Pancreas (tissue), 10 donors: ENCODE data around the gene DNMT3B. TPM values are rescaled to one million over a fixed set of nuclear protein-coding genes. Genes with fewer than 3 reads are reported as not detected.

ENCODE experiments used
- ATAC-seq, 4 donors: fragments of 200-7000 bp; cut with Tn5 transposase; one replicate each; pipeline versions ENCODE4 v1.8.0 to v1.9.1; 2020; ENCODE audit warnings: mild to moderate bottlenecking in 4 of 4, moderate library complexity in 4 of 4
- DNase-seq, 6 donors: peaks; one replicate each; pipeline ENCODE4 v3.0.0-alpha.2; 2020
- FAIRE-seq: peaks from 2 replicates; lab custom pipeline; 2012; peaks lifted over from hg19 to GRCh38; lab: Jason Lieb, UNC
- H3K27ac ChIP-seq, 4 donors: fragments of 200-600 bp; sonication (generic); 1 replicate in 3 of 4; 2 replicates in 1 of 4; pipeline versions ENCODE4 v1.5.0 to v1.8.0; 2020
- H3K27me3 ChIP-seq, 4 donors: fragments of 200-600 bp; one replicate each; pipeline ENCODE4 v1.8.0; 2021
- H3K36me3 ChIP-seq, 3 donors: fragments of 200-600 bp; sonication (generic) in 1 of 3; one replicate each; pipeline versions ENCODE4 v1.5.0 to v1.8.0; 2020 to 2021
- H3K4me1 ChIP-seq, 3 donors: fragments of 200-600 bp; one replicate each; pipeline ENCODE4 v1.8.0; 2021
- H3K4me3 ChIP-seq, 4 donors: fragments of 200-600 bp; sonication (generic) in 2 of 4; one replicate each; pipeline versions ENCODE4 v1.5.0 to v1.8.0; 2020 to 2021
- H3K9me3 ChIP-seq, 4 donors: fragments of 200-600 bp; one replicate each; pipeline ENCODE4 v1.8.0; 2021
- CTCF ChIP-seq, 4 donors: fragments of 200-600 bp; sonication (generic) in 3 of 4; IDR thresholded peaks; one replicate each; pipeline versions ENCODE4 v1.5.0 to v1.8.0; 2021; ENCODE audit warnings: antibody characterized with exemption in 4 of 4
- WGBS, 2 donors: extraction: QIAGEN DNeasy Blood & Tissue Kit; methylation state at CpG; one replicate each; pipeline ENCODE4 v1.1.7; 2013; 5-methylcytosine and 5-hydroxymethylcytosine counted together
- intact Hi-C, 3 donors: fragments of 100-400 bp; cut with DNase I; formaldehyde crosslinking; loops; one replicate each; pipeline versions ENCODE4 v1.11.1 to v1.14.2; 2022
- polyA plus RNA-seq, 2 donors: library from polyadenylated mRNA; stranded (reverse); fragments of 200-250 nt; gene quantifications; one replicate each; pipeline ENCODE4 v1.2.3, GENCODE V29; 2013
- total RNA-seq, 6 donors: library from RNA; stranded (reverse); fragmentation: NEBNext Ultra II Directional in 4 of 6; extraction: Animal tissue kit (Norgen Biotek cat#: 25700) in 4 of 6; gene quantifications; one replicate each; pipeline versions ENCODE4 v1.2.1 to v1.2.4, GENCODE V29; 2021 to 2023
- donor health status: healthy with polysubstance abuse.
- donor health status: DM: no; HTN: no; CAD: no; lungs with moderate emphysema.
- donor health status: DM: no; HTN: no; CAD: no.
- donor health status: control.
- donor health status: control.
- donor health status: Bipolar disorder and iron deficiency.
- donor health status: DM: yes; HTN: yes; CAD: no.
- donor health status: DM: no; HTN: no; CAD: no.
- donor health status: DM: no; HTN: no; CAD: no.
- donor health status: DM: yes; HTN: yes; CAD: no.

The DNMT3B gene
- total and polyA plus RNA-seq, 8 donors, result 2.0 to 5.1 (median 3.3) TPM

- Histone ChIP-seq H3K27ac (no peak overlapping the region), H3K36me3 (peaks cover 0 to 28% (median 10%) of the 10 kb centered on the region in 3 donors), H3K4me3 (no peak overlapping the region), H3K9me3 (no peaks in the 10 kb centered on the region), H3K27me3 (no peaks in the 10 kb centered on the region), H3K4me1 (peaks cover 0 to 5% (median 0%) of the 10 kb centered on the region in 3 donors)
- intact Hi-C loops, result no loop called here
- 85 to 87% methylated on average over 8 to 9 of the region's 9 CpGs for WGBS, 2 donors
- no peak for TF ChIP-seq CTCF (IDR thresholded peaks at IDR 0.05)
- no peak for DNase-seq
- no peak for FAIRE-seq
- no peak for ATAC-seq
These were observed 79.0 kb downstream of the DNMT3B start for GRCh38 chr20:32841174-32841573.

GRCh38 chr20:32841632-32842031 is 79.4 kb downstream of the DNMT3B start:
- intact Hi-C loops, result no loop called here
- DNase-seq (no peak), FAIRE-seq (no peak), ATAC-seq (no peak)
- Histone ChIP-seq H3K36me3 (peaks cover 0 to 28% (median 10%) of the 10 kb centered on the region in 3 donors), H3K4me3 (no peak overlapping the region), H3K27ac (no peak overlapping the region), H3K9me3 (no peaks in the 10 kb centered on the region), H3K27me3 (no peaks in the 10 kb centered on the region), H3K4me1 (peaks cover 0 to 5% (median 0%) of the 10 kb centered on the region in 3 donors)
- TF ChIP-seq CTCF (IDR thresholded peaks at IDR 0.05), result no peak
- 80 to 86% methylated on average over 2 of the region's 2 CpGs for WGBS, 2 donors

- DNase-seq (peak in 1 of 6 donors; percentile 38), FAIRE-seq (no peak), ATAC-seq (peak; percentile 74 to 90 (median 80))
- peaks cover 0 to 5% (median 0%) of the 10 kb centered on the region in 3 donors for H3K4me1 ChIP-seq
- H3K36me3 ChIP-seq, result peaks cover 0 to 28% (median 15%) of the 10 kb centered on the region in 3 donors
- no peak for TF ChIP-seq CTCF (IDR thresholded peaks at IDR 0.05)
- 52 to 53% methylated on average over 8 of the region's 8 CpGs for WGBS, 2 donors
- H3K27ac ChIP-seq, result peak overlapping the region in 1 of 4 donors; percentile 17
- intact Hi-C loops, result no loop called here
- no peaks in the 10 kb centered on the region for H3K9me3 ChIP-seq
- no peak overlapping the region for H3K4me3 ChIP-seq
- no peaks in the 10 kb centered on the region for H3K27me3 ChIP-seq
These were observed 80.7 kb downstream of the DNMT3B start for GRCh38 chr20:32842688-32843524.

GRCh38 chr20:32845786-32846185 is 83.6 kb downstream of the DNMT3B start:
- TF ChIP-seq CTCF (IDR thresholded peaks at IDR 0.05), result no peak
- H3K4me3 ChIP-seq, result no peak overlapping the region
- ATAC-seq (no peak), DNase-seq (no peak), FAIRE-seq (no peak)
- intact Hi-C loops, result no loop called here
- WGBS, 2 donors, result 76 to 86% methylated on average over 2 of the region's 2 CpGs
- no peak overlapping the region for H3K27ac ChIP-seq
- no peaks in the 10 kb centered on the region for H3K27me3 ChIP-seq
- no peaks in the 10 kb centered on the region for H3K9me3 ChIP-seq
- H3K36me3 ChIP-seq, result peaks cover 0 to 27% (median 14%) of the 10 kb centered on the region in 3 donors
- peaks cover 0 to 5% (median 0%) of the 10 kb centered on the region in 3 donors for H3K4me1 ChIP-seq

- H3K36me3 ChIP-seq, result peaks cover 0 to 24% (median 18%) of the 10 kb centered on the region in 3 donors
- intact Hi-C loops, result no loop called here
- 93 to 95% methylated on average over 5 of the region's 5 CpGs for WGBS, 2 donors
- FAIRE-seq (no peak), DNase-seq (no peak), ATAC-seq (no peak)
- H3K4me3 ChIP-seq, result no peak overlapping the region
- TF ChIP-seq CTCF (IDR thresholded peaks at IDR 0.05), result no peak
- no peak overlapping the region for H3K27ac ChIP-seq
- peaks cover 0 to 5% (median 0%) of the 10 kb centered on the region in 3 donors for H3K4me1 ChIP-seq
- no peaks in the 10 kb centered on the region for H3K27me3 ChIP-seq
- H3K9me3 ChIP-seq, result no peaks in the 10 kb centered on the region
These were observed 84.7 kb downstream of the DNMT3B start for GRCh38 chr20:32846852-32847251.
